ENCODE measurements around the gene DOC2B.

DNA sequence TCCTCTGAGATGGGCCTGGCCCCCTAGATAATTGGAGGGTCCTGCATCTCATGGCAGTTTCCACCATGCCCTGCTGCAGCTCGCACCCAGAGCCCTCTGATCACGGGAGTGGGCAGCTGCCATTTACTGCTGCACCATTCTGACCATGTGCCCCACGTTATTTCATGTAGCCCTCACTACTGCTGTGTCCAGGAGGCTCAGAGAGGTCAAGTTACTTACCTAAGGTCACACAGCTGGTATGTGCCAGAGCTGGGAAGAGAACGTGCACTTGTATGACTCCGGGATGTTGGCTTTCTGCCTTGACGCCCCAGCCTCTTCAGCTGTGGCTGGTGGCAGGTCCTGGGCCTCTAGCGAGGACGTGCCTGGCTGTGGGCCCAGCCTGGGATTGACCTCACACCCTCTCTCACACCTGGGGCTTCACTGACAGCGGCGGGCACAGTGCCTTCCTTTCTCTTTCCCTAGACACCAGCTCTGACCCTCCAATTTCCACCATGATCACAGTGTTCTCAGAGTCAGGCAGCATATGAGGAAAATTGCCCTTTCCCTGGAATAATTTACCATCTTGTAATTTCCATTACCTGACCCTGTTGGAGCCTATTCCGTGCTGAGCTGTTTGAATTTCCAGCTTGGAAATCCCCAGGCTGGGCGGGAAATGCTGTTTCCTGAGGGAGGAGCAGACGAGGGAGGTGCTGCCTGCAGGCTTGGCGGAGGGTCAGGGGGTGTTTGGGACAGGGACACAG is 18.5 kb upstream of the DOC2B start:
- TF ChIP-seq, protein P1, sequence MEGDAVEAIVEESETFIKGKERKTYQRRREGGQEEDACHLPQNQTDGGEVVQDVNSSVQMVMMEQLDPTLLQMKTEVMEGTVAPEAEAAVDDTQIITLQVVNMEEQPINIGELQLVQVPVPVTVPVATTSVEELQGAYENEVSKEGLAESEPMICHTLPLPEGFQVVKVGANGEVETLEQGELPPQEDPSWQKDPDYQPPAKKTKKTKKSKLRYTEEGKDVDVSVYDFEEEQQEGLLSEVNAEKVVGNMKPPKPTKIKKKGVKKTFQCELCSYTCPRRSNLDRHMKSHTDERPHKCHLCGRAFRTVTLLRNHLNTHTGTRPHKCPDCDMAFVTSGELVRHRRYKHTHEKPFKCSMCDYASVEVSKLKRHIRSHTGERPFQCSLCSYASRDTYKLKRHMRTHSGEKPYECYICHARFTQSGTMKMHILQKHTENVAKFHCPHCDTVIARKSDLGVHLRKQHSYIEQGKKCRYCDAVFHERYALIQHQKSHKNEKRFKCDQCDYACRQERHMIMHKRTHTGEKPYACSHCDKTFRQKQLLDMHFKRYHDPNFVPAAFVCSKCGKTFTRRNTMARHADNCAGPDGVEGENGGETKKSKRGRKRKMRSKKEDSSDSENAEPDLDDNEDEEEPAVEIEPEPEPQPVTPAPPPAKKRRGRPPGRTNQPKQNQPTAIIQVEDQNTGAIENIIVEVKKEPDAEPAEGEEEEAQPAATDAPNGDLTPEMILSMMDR (IDR thresholded peaks at IDR 0.05; ENCODE audit: low read length): no peak
- no peak for TF ChIP-seq EZH2 (optimal IDR thresholded peaks at IDR 0.05; ENCODE audit: low read depth, low read length)
